Karpas-422 (cell line): ENCODE measurements around the gene POLR2B. TPM values are rescaled to one million over a fixed set of nuclear protein-coding genes. Genes with fewer than 3 reads are reported as not detected.

Experiments
- DNase-seq: peaks from one replicate; pipeline ENCODE4 v3.0.0-alpha.2; 2015
- H2AFZ ChIP-seq: fragments of 200-600 bp; sonication (generic); 2 replicates; pipeline ENCODE4 v1.6.1; 2014; ENCODE audit warnings: antibody characterized with exemption, low read length, mixed read lengths
- H3K27ac ChIP-seq: fragments of 200-600 bp; sonication (generic); 2 replicates; pipeline ENCODE4 v1.5.1; 2014; ENCODE audit warnings: mild to moderate bottlenecking, low read length, moderate library complexity
- H3K27me3 ChIP-seq: fragments of 200-600 bp; sonication (generic); 2 replicates; pipeline ENCODE4 v1.6.1; 2014; ENCODE audit warnings: low read length, mixed read lengths
- H3K36me3 ChIP-seq: fragments of 200-600 bp; sonication (generic); 2 replicates; pipeline ENCODE4 v1.6.1; 2014; ENCODE audit warnings: low read length, mixed read lengths; ENCODE audit not compliant: insufficient read depth
- H3K4me1 ChIP-seq: fragments of 200-600 bp; sonication (generic); 2 replicates; pipeline ENCODE4 v1.6.1; 2014; ENCODE audit warnings: mild to moderate bottlenecking, low read length, mixed read lengths
- H3K4me2 ChIP-seq: fragments of 200-600 bp; sonication (generic); 2 replicates; pipeline ENCODE4 v1.6.1; 2014; ENCODE audit warnings: low read length, low read depth, mild to moderate bottlenecking; ENCODE audit not compliant: poor library complexity, severe bottlenecking
- H3K4me3 ChIP-seq: fragments of 200-600 bp; sonication (generic); 2 replicates; pipeline ENCODE4 v1.5.1; 2014; ENCODE audit warnings: mild to moderate bottlenecking, antibody characterized with exemption, low read length, mixed read lengths
- H3K79me2 ChIP-seq: fragments of 200-600 bp; sonication (generic); 2 replicates; pipeline ENCODE4 v1.6.1; 2014; ENCODE audit warnings: mild to moderate bottlenecking, low read length, mixed read lengths
- H3K9ac ChIP-seq: fragments of 200-600 bp; sonication (generic); 2 replicates; pipeline ENCODE4 v1.6.0; 2014; ENCODE audit warnings: low read length
- H3K9me2 ChIP-seq: fragments of 200-600 bp; sonication (generic), shearing (Covaris generic); replicated peaks from 2 replicates; pipeline ENCODE4 v1.6.0; 2014; ENCODE audit warnings: mild to moderate bottlenecking, low read length, moderate library complexity; ENCODE audit not compliant: insufficient read depth
- H3K9me3 ChIP-seq: fragments of 300-700, 200-600 bp; sonication (generic); 2 replicates; pipeline ENCODE4 v1.6.1; 2014; ENCODE audit warnings: low read length, mixed read lengths
- H4K20me1 ChIP-seq: fragments of 200-600 bp; sonication (generic); 2 replicates; pipeline ENCODE4 v1.6.1; 2014; ENCODE audit warnings: mild to moderate bottlenecking, antibody characterized with exemption, low read length, low read depth; ENCODE audit not compliant: insufficient read depth
- small RNA-seq: library from RNA; depleted of rRNA; stranded (forward); fragments of <200 nt; gene quantifications from one replicate; pipeline ENCODE3, GENCODE V24; 2014
- total RNA-seq: library from RNA; depleted of rRNA; stranded (reverse); fragments of >200 nt; shearing (Covaris generic); gene quantifications from 2 replicates; pipeline ENCODE4 v1.2.3, GENCODE V29; 2014; ENCODE audit warnings: low replicate concordance; rRNA removed

Gene POLR2B
- total RNA-seq, 1 experiment from 2014 or later: 122 TPM

DNA sequence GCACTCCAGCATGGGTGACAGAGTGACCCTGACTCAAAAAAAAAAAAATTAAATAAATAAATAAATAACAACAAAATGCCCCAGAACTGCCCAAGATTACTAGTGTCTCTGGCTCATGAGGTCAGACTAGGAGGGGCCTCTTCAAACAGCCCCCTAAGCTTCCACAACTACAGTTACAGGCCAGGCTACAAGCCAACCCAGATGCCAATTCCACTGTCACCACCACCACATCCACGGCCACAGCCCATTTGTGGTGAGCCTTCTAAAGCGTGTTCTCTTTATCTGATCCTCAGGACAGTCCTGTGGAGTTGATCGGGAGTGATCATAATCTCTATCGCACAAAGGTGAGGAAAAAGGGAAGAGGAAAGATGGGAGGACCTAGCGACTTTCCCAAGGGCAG lies 94.9 kb downstream of the POLR2B start:
- Histone ChIP-seq H3K4me2 (no peak overlapping the region), H3K4me1 (no peaks in the 10 kb centered on the region), H2AFZ (no peak overlapping the region), H3K9me3 (no peaks in the 10 kb centered on the region), H3K79me2 (no peaks in the 10 kb centered on the region), H3K9me2 (no peaks in the 10 kb centered on the region), H3K36me3 (no peaks in the 10 kb centered on the region), H4K20me1 (no peaks in the 10 kb centered on the region), H3K4me3 (no peak overlapping the region), H3K27me3 (no peaks in the 10 kb centered on the region; the same call in 1 of the 2 replicates), H3K27ac (no peak overlapping the region), H3K9ac (no peak overlapping the region)
- DNase-seq: no peak

DNA sequence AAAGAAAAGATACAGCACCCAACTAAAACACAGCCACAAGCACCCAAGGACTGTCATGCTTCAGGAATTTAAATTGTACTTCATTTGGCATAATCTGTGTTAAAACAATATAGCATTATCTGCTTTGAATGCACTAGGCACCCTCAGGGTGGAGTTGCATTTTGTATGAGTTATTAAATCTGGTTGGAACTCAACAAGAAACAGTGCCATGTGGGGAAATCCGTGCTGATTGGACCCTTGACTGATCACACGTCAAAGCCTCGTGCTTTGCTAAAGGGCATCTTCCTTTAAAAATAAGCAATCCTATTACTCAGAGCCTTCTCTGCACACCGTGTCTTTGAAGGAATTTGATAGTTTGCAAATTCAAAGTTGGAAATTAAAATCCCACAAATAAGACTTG lies 96.0 kb downstream of the POLR2B start:
- H3K9me3 ChIP-seq: no peaks in the 10 kb centered on the region
- no peaks in the 10 kb centered on the region for H3K4me1 ChIP-seq

DNA sequence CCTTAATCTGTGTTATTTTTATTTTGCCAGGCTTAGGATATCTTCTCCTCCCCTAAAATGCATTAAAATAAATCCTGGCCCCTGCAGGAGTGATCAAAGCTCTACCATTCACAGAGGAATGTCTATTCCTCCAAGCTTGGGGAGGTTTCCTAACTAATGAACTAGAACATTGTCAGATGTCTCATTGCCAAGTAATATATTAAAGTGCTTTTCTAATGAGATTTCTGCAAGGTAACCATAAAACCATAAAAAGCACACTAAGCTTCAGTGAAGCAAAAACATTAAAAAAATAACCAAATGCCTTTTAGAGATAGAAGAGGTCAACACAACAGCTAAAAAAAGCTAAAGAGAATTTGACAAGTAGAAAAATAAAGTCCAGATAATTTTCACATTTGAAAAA lies 96.7 kb downstream of the POLR2B start:
- H3K36me3 ChIP-seq: no peaks in the 10 kb centered on the region
- H3K9me3 ChIP-seq: no peaks in the 10 kb centered on the region
- no peak for DNase-seq
- H2AFZ ChIP-seq: no peak overlapping the region
- no peak overlapping the region for H3K27ac ChIP-seq
- H4K20me1 ChIP-seq: no peaks in the 10 kb centered on the region
- H3K9me2 ChIP-seq: no peaks in the 10 kb centered on the region
- no peaks in the 10 kb centered on the region for H3K4me1 ChIP-seq
- no peak overlapping the region for H3K4me3 ChIP-seq
- no peak overlapping the region for H3K4me2 ChIP-seq
- no peaks in the 10 kb centered on the region for H3K79me2 ChIP-seq
- no peak overlapping the region for H3K9ac ChIP-seq
- H3K27me3 ChIP-seq: no peaks in the 10 kb centered on the region; the same call in 1 of the 2 replicates

More for the DNA sequence above, 96.0 kb downstream of the POLR2B start:
- no peaks in the 10 kb centered on the region for H3K9me2 ChIP-seq
- H3K9ac ChIP-seq: no peak overlapping the region
- no peak overlapping the region for H3K27ac ChIP-seq
- H3K27me3 ChIP-seq: no peaks in the 10 kb centered on the region; the same call in 1 of the 2 replicates
- no peak overlapping the region for H2AFZ ChIP-seq
- no peaks in the 10 kb centered on the region for H3K79me2 ChIP-seq
- no peak overlapping the region for H3K4me2 ChIP-seq
- no peaks in the 10 kb centered on the region for H3K36me3 ChIP-seq
- DNase-seq: no peak
- no peak overlapping the region for H3K4me3 ChIP-seq
- H4K20me1 ChIP-seq: no peaks in the 10 kb centered on the region

DNA sequence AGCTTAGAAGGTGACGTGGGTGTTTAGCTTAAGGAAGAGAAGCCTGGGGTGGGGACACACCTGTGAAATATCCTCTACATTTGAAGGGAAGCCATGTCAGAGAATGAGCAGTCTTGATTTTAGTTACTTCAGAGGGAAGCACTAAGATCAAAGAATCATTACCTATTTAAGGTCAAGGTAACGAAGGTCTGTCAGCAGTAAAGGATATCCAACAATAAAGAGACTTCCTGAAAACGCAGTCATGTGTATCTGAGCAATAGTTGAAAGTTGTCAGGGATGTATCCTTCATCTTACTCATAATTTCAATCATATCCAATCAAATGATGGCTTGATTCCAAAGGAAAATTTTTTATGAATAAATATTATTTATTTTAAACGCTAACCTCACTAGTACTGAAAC lies 98.0 kb downstream of the POLR2B start:
- no peak overlapping the region for H3K9ac ChIP-seq
- H3K4me3 ChIP-seq: no peak overlapping the region
- no peak overlapping the region for H2AFZ ChIP-seq
- H3K4me1 ChIP-seq: no peaks in the 10 kb centered on the region
- DNase-seq: no peak
- H3K27ac ChIP-seq: no peak overlapping the region
- no peaks in the 10 kb centered on the region for H4K20me1 ChIP-seq
- H3K4me2 ChIP-seq: no peak overlapping the region
- no peaks in the 10 kb centered on the region for H3K9me3 ChIP-seq
- no peaks in the 10 kb centered on the region for H3K36me3 ChIP-seq
- H3K27me3 ChIP-seq: no peaks in the 10 kb centered on the region
- H3K9me2 ChIP-seq: no peaks in the 10 kb centered on the region
- H3K79me2 ChIP-seq: no peaks in the 10 kb centered on the region

DNA sequence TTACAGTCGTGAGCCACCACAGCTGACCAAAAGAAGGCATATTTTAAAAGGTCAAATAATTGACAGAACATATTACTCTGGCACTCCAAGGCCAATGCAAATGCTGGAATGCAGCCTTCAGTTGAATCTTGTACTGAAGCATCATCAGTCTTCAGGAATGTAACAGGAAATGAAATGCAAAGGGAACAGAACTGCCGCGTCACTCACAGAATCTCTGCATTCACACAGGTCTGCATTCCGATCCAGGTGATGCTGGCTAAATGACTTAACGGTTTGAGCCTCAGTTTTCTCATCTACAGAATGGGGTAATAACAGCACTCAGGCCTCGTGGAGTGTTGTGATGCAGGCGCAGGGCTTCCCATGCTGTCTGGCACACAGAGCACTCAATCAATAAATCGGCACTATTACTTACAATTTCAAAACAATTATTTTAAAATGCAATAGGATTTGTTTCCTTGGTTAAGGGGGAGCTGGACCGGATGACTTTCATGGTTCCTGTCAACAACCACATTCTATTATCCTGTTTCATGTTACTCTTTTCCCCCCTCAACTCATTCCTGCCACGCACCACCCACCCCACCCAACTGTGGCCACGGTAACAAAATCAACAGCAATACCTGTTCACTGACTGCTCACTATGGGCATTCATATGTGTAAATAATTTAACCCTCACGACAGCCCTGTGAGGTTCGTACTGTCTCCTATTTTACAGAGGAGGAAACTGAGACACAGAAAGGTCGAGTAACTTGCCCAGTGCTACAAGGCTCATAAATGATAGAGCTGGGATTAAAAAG lies 99.1 kb downstream of the POLR2B start:
- no peak overlapping the region for H3K9ac ChIP-seq
- H3K27ac ChIP-seq: no peak overlapping the region
- no peaks in the 10 kb centered on the region for H3K4me1 ChIP-seq
- no peaks in the 10 kb centered on the region for H3K9me2 ChIP-seq
- H3K4me3 ChIP-seq: no peak overlapping the region
- H2AFZ ChIP-seq: no peak overlapping the region
- H3K27me3 ChIP-seq: no peaks in the 10 kb centered on the region
- H3K79me2 ChIP-seq: no peaks in the 10 kb centered on the region
- H4K20me1 ChIP-seq: no peaks in the 10 kb centered on the region
- H3K36me3 ChIP-seq: no peaks in the 10 kb centered on the region
- H3K9me3 ChIP-seq: no peaks in the 10 kb centered on the region
- DNase-seq: no peak
- H3K4me2 ChIP-seq: no peak overlapping the region

DNA sequence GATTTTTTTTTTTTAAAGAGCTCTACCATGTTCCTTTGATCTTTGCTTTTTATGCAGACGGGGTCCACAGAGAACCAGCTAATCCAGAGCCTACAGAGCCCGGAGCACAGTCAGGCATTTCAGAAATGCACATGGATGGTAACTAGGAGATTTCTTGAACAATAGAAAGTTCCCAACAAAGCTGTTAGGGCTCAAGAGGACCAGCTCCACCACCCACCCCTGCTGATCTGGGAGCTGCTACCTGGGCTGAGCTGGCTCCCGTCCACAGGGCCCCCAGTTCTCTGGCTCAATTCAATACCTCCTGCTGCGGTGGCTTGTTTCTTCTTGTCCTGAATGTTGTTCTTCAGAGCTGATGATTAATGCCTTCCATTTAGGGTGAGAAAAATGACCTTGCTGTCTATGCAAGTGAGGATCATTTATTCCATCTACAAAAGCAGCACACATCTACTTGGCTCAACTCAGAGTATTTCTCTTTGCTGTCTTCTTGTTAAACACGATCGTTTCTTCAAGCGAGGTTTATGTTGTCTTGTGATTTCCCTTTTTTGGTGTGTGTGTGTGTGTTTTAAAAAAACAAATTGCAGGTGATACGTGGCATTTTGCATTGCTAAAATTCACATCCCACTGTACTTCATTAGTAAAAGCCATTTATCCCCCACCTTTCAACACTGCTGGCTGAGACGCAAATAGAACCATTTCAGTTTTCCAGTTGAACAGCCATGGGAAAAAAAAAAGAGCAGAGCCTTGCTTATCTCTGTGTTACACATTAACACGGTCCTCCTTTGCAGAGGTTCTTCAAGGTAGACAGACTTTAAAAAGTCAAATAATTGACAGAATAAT lies 100.2 kb downstream of the POLR2B start:
- H3K27me3 ChIP-seq: no peaks in the 10 kb centered on the region
- H3K4me1 ChIP-seq: no peaks in the 10 kb centered on the region
- H3K79me2 ChIP-seq: no peaks in the 10 kb centered on the region
- H3K27ac ChIP-seq: no peak overlapping the region
- H3K4me2 ChIP-seq: no peak overlapping the region
- H3K9me3 ChIP-seq: no peaks in the 10 kb centered on the region
- no peak for DNase-seq
- no peaks in the 10 kb centered on the region for H3K36me3 ChIP-seq
- H3K9ac ChIP-seq: no peak overlapping the region
- no peak overlapping the region for H3K4me3 ChIP-seq
- no peak overlapping the region for H2AFZ ChIP-seq
- H4K20me1 ChIP-seq: no peaks in the 10 kb centered on the region
- no peaks in the 10 kb centered on the region for H3K9me2 ChIP-seq

Small RNA genes within 50 kb of the gene (small RNA-seq; reads per million reads assigned to genes)
- gene RNU6-998P: not detected

Other genes with a start within 250 kb of the POLR2B start
- gene SPINK2, start 157.2 kb upstream of the POLR2B start, total RNA-seq: not detected in 2 replicates
- gene REST, start 71.0 kb upstream of the POLR2B start, total RNA-seq: 39.9 and 52.0 TPM in 2 replicates
- 25.4 and 35.5 TPM in 2 replicates for gene NOA1, start 1.3 kb upstream of the POLR2B start, total RNA-seq
- not detected in 2 replicates for gene IGFBP7, start 131.5 kb downstream of the POLR2B start, total RNA-seq